H1 (cell line): ENCODE data around the gene UBL4B. TPM values are rescaled to one million over a fixed set of nuclear protein-coding genes. Genes with fewer than 3 reads are reported as not detected.

ENCODE experiments used
- CBX5 ChIP-seq: fragments of 300-800, 300-1000 bp; sonication (generic); IDR thresholded peaks from 2 replicates; pipeline ENCODE4 v1.7.1; 2016; ENCODE audit warnings: antibody characterized with exemption, low read length, low read depth
- CBX8 ChIP-seq: fragments of 300-800, 300-1000 bp; sonication (generic); IDR thresholded peaks from 2 replicates; pipeline ENCODE4 v1.7.1; 2016; ENCODE audit warnings: low read depth, low read length, borderline replicate concordance
- SIX5 ChIP-seq: IDR thresholded peaks from 2 replicates; pipeline ENCODE4 v1.6.1; 2011; ENCODE audit warnings: mild to moderate bottlenecking, low read depth, low read length
- polyA plus RNA-seq, 7 experiments: library from polyadenylated mRNA; depleted of rRNA in 3 of 7; stranded (reverse) in 5 of 7; unstranded in 2 of 7; fragments of >200 nt in 5 of 7; fragments of 200-250 nt in 2 of 7; gene quantifications; 1 replicate in 5 of 7; 2 replicates in 1 of 7; 4 replicates in 1 of 7; pipeline versions ENCODE4 v1.2.1 to v1.2.3, GENCODE V29; 2011 to 2013; ENCODE audit warnings: missing spikeins in 2 of 7, mixed read lengths in 2 of 7
- total RNA-seq: library from RNA; stranded (reverse); fragmentation: NEBNext Ultra II Directional; extraction: Animal tissue kit (Norgen Biotek cat#: 25700); gene quantifications from 2 replicates; pipeline ENCODE4 v1.2.1, GENCODE V29; 2021

The UBL4B gene
- total and polyA plus RNA-seq, 2 of the 8 experiments (the other 6 are each of a cell fraction or from before 2014, with no cell fraction given), result 0.11 TPM; not detected in 1

DNA sequence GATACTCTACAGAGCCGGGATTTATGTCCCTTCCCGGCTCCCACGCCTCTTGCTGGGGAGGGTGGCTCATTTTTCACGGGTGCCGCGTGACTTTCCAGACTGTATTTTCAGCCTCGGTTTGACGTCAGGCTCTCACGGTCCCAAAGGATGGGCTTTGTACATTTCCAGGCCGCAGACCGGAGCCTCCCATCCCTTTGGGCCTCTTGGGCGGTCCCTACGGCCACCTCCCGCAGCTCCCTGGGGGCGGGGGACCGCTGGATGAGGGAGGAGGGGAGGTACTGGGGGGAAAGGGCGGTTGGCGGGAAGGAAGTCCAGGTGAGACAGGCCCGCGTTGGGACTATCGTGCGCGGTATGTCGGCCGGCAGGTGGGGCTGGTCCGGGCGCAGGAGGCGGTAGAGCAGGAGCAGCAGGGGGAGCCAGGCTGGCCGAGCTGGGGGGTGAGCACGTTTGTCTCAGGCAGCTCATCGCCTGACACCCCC is 17.9 kb downstream of the UBL4B start (continued):
- TF ChIP-seq CBX5 (no peak), CBX8 (no peak), SIX5 (no peak)
